A673 (cell line): ENCODE results near the gene GJB2. TPM values are rescaled to one million over a fixed set of nuclear protein-coding genes. Genes with fewer than 3 reads are reported as not detected.

Source experiments
- BruUV-seq: library from RNA; stranded (reverse); fragments of 400-500 nt; replicated peaks from 2 replicates; lab custom pipeline; 2021; lab: Mats Ljungman, UMichigan
- CTCF ChIA-PET: fragments of 300-600 bp; sonication (Branson Sonifier 250); formaldehyde crosslinking; loops from one replicate; lab custom pipeline; 2022; ENCODE audit warnings: antibody characterized with exemption; lab: Charles Lee
- POLR2A ChIA-PET: fragments of 300-600 bp; sonication (Branson Sonifier 250); formaldehyde crosslinking; loops from one replicate; lab custom pipeline; 2022; ENCODE audit warnings: antibody characterized with exemption; ENCODE audit not compliant: low non-redundant PET; lab: Charles Lee
- DNase-seq: peaks from one replicate; pipeline ENCODE4 v3.0.0-alpha.2; 2015; ENCODE audit warnings: low spot score
- H3K27ac ChIP-seq: fragments of 200-600 bp; sonication (generic); 2 replicates; pipeline ENCODE4 v1.5.1; 2016; ENCODE audit warnings: mixed run types, low read depth, mild to moderate bottlenecking, mixed read lengths, antibody characterized with exemption, low read length; ENCODE audit not compliant: poor library complexity, severe bottlenecking
- H3K27me3 ChIP-seq: fragments of 200-600 bp; sonication (generic); replicated peaks from 2 replicates; pipeline ENCODE4 v1.6.1; 2017; ENCODE audit warnings: mixed run types, low read depth, mild to moderate bottlenecking, mixed read lengths, antibody characterized with exemption, low read length; ENCODE audit not compliant: insufficient read depth, poor library complexity
- H3K36me3 ChIP-seq: fragments of 200-600 bp; sonication (generic); 2 replicates; pipeline ENCODE4 v1.6.1; 2016; ENCODE audit warnings: mixed run types, mild to moderate bottlenecking, mixed read lengths, antibody characterized with exemption, low read length; ENCODE audit not compliant: insufficient read depth, poor library complexity, severe bottlenecking
- H3K4me1 ChIP-seq: fragments of 200-600 bp; sonication (generic); 2 replicates; pipeline ENCODE4 v1.6.1; 2017; ENCODE audit warnings: mixed run types, mild to moderate bottlenecking, mixed read lengths, antibody characterized with exemption, low read length; ENCODE audit not compliant: insufficient read depth, poor library complexity, severe bottlenecking
- H3K4me3 ChIP-seq: fragments of 200-600 bp; sonication (generic); 2 replicates; pipeline ENCODE4 v1.5.1; 2016; ENCODE audit warnings: low read depth, mixed run types, mild to moderate bottlenecking, mixed read lengths, low read length; ENCODE audit not compliant: poor library complexity, severe bottlenecking
- H3K9me3 ChIP-seq: fragments of 200-600 bp; sonication (generic); 2 replicates; pipeline ENCODE4 v1.6.1; 2016; ENCODE audit warnings: mixed run types, low read depth, mild to moderate bottlenecking, mixed read lengths, antibody characterized with exemption, low read length; ENCODE audit not compliant: poor library complexity, severe bottlenecking
- CTCF ChIP-seq: fragments of 300-800, 200-600 bp; sonication (generic); conservative IDR thresholded peaks from 2 replicates; pipeline ENCODE4 v1.5.1; 2017; ENCODE audit warnings: low read depth, mild to moderate bottlenecking, antibody characterized with exemption, low read length, moderate library complexity, mixed read lengths
- EZH2 ChIP-seq: fragments of 200-600 bp; sonication (generic); IDR thresholded peaks from 2 replicates; pipeline ENCODE4 v1.6.1; 2017; ENCODE audit warnings: borderline replicate concordance, low read depth, mild to moderate bottlenecking, mixed read lengths, antibody characterized with exemption, low read length; ENCODE audit not compliant: poor library complexity, severe bottlenecking
- intact Hi-C: fragments of 100-400 bp; cut with micrococcal nuclease; formaldehyde crosslinking; loops from one replicate; pipeline ENCODE4 v1.10.0; 2022; ENCODE audit not compliant: unreplicated experiment
- total RNA-seq: library from RNA; stranded (reverse); gene quantifications from 2 replicates; pipeline ENCODE4 v1.2.3, GENCODE V29; 2021

GJB2 gene
- total RNA-seq, 1 experiment from 2014 or later = not detected

DNA sequence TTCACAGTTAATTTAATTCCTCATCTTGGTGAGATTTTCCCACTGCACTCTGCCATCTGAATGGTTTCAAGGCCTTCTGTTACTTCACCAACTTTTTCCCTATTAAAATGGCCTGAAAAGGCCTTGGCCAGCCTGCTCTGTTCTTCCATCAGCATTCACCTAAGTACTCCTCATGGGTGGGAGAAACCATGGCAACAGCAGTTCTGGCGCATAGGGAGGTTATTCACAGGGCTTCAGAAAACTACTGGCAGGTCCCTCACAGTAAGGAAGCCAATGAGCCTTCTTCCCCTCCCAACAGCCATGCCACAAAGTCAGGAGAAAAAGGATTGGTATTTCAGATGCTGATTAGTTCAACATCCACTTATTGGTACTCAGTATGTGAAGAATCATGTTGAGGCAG, 17.2 kb upstream of the GJB2 start:
- Histone ChIP-seq H3K36me3 (no peaks in the 10 kb centered on the region), H3K27ac (no peak overlapping the region), H3K27me3 (peaks cover 8% of the 10 kb centered on the region), H3K4me1 (no peaks in the 10 kb centered on the region), H3K9me3 (no peaks in the 10 kb centered on the region), H3K4me3 (no peak overlapping the region)
- no peak for DNase-seq
- no TSS peak for BruUV-seq
- intact Hi-C loops = no loop called here
- no peak for TF ChIP-seq CTCF
- CTCF ChIA-PET = no interaction called here
- POLR2A ChIA-PET = no interaction called here

DNA sequence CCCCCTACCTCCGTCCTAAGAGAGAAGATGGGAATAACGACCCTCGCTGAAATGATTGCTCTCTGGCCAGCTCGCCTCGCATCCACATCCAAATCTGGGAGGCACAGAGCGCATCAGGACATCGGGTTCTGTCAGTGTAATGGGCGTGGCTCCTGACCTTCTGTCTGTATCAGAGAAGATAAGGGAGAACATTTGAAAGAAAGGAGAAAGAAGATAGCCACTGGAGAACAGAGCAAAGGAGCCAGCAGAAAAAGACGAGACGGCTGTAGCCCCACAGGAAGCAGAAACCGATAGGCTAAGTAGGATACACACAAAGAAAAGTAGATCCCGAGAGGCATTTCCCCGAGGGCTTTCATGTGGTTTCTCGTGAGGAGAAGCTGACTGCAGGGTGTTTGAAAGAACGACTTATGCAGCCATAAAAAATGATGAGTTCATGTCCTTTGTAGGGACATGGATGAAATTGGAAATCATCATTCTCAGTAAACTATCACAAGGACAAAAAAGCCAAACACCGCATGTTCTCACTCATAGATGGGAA, 14.0 kb upstream of the GJB2 start:
- POLR2A ChIA-PET = no interaction called here
- DNase-seq = no peak
- H3K9me3 ChIP-seq = no peaks in the 10 kb centered on the region
- no peak overlapping the region for H3K27ac ChIP-seq
- H3K4me3 ChIP-seq = no peak overlapping the region
- H3K27me3 ChIP-seq = peaks cover 4% of the 10 kb centered on the region
- CTCF ChIA-PET = no interaction called here
- no peak for TF ChIP-seq CTCF
- TF ChIP-seq EZH2 = no peak
- intact Hi-C loops = no loop called here
- no peaks in the 10 kb centered on the region for H3K4me1 ChIP-seq
- BruUV-seq = no TSS peak
- H3K36me3 ChIP-seq = no peaks in the 10 kb centered on the region

DNA sequence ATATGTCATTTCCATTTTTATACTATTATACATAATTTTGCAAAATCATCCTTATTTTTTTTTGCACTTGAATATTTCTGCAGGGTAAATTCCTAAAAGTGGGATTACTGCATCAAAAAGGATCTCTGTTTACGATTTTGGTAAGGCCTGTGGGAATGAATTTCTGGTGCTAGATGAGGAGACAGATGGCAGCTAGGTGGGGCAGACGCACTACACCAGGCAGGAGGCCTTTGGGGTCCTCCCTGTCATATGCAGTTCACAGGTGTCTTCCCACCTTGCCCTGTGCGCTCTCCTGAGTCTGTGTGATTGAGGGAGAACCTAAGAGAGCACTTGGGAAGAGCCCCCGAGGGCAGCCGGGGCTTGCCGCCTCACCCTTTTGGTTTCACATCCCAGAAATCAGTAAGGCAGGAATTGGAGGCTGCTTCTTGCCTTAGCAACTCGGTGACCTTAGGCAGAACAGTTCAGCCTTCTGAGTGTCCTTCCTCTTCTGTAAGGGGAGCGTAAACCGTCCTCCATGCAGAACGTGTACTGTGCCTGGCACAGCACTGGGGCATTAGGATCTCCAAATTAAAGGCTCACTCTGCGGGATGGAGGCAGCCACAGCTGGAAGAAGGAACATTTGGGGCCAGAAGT, 13.4 kb upstream of the GJB2 start:
- H3K9me3 ChIP-seq = no peaks in the 10 kb centered on the region
- no peak overlapping the region for H3K27ac ChIP-seq
- no peaks in the 10 kb centered on the region for H3K36me3 ChIP-seq
- no peaks in the 10 kb centered on the region for H3K4me1 ChIP-seq
- peaks cover 4% of the 10 kb centered on the region for H3K27me3 ChIP-seq
- no TSS peak for BruUV-seq
- intact Hi-C loops = no loop called here
- no peak overlapping the region for H3K4me3 ChIP-seq
- no peak for DNase-seq
- TF ChIP-seq EZH2 (no peak), CTCF (no peak)
- CTCF ChIA-PET = no interaction called here
- POLR2A ChIA-PET = no interaction called here
